ENCODE measurements around the gene USP8.
"Not testable (repeated sequence)": the region's sequence is repeated elsewhere in the genome, so short reads cannot be mapped to it uniquely, and the experiment has no call there.

USP8 gene

GRCh38 chr15:50416890-50417289, 7.3 kb upstream of the USP8 start:
- no peak for TF ChIP-seq ISL1 (CRISPR knock-in tag; IDR thresholded peaks at IDR 0.05)
- TF ChIP-seq ZFP3 (CRISPR knock-in tag; IDR thresholded peaks at IDR 0.05): no peak
- TF ChIP-seq, protein P1, sequence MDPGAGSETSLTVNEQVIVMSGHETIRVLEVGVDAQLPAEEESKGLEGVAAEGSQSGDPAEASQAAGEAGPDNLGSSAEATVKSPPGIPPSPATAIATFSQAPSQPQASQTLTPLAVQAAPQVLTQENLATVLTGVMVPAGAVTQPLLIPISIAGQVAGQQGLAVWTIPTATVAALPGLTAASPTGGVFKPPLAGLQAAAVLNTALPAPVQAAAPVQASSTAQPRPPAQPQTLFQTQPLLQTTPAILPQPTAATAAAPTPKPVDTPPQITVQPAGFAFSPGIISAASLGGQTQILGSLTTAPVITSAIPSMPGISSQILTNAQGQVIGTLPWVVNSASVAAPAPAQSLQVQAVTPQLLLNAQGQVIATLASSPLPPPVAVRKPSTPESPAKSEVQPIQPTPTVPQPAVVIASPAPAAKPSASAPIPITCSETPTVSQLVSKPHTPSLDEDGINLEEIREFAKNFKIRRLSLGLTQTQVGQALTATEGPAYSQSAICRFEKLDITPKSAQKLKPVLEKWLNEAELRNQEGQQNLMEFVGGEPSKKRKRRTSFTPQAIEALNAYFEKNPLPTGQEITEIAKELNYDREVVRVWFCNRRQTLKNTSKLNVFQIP (CRISPR knock-in tag; IDR thresholded peaks at IDR 0.05; ENCODE audit: borderline replicate concordance, low read depth): no peak
- ATAC-seq: no peak

DNA sequence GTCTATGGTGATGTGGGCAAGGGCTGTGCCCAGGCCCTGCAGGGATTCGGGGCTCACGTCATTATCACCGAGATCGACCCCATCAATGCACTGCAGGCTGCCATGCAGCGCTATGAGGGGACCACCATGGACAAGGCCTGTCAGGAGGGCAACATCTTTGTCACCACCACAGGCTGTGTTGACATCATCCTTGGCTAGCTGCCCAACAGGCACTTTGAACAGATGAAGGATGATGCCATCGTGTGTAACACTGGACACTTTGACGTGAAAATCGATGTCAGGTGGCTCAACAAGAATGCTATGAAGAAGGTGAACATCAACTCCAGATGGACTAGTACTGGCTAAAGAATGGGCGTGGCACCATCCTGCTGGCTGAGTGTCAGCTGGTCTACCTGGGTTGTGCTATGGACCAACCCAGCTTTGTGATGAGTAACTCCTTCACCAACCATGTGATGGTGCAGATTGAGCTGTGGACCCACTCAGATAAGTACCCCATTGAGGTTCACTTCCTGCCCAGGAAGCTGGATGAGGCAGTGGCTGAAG, 6.1 kb upstream of the USP8 start:
- no peak for ATAC-seq
- TF ChIP-seq RARB (CRISPR knock-in tag; IDR thresholded peaks at IDR 0.05) (no peak), CREB5 (CRISPR knock-in tag; IDR thresholded peaks at IDR 0.05; ENCODE audit: low read depth) (no peak), TSHZ2 (CRISPR knock-in tag; IDR thresholded peaks at IDR 0.05) (no peak)

- no peak for TF ChIP-seq TSHZ2 (CRISPR knock-in tag; IDR thresholded peaks at IDR 0.05)
- TF ChIP-seq TOX (CRISPR knock-in tag; IDR thresholded peaks at IDR 0.05; ENCODE audit: borderline replicate concordance): no peak
- no peak for TF ChIP-seq RARB (CRISPR knock-in tag; IDR thresholded peaks at IDR 0.05)
- TF ChIP-seq PPARA (CRISPR knock-in tag; IDR thresholded peaks at IDR 0.05; ENCODE audit: borderline replicate concordance): no peak
- no peak for TF ChIP-seq CSDC2 (CRISPR knock-in tag; IDR thresholded peaks at IDR 0.05)
- TF ChIP-seq ZNF565 (CRISPR knock-in tag; conservative IDR thresholded peaks at IDR 0.05; ENCODE audit: low read depth): no peak
- no peak for ATAC-seq
These were observed 1.0 kb downstream of the USP8 start for GRCh38 chr15:50425219-50425618.

- not testable (repeated sequence) for ATAC-seq
These were observed 1.6 kb downstream of the USP8 start for GRCh38 chr15:50425678-50426246.

DNA sequence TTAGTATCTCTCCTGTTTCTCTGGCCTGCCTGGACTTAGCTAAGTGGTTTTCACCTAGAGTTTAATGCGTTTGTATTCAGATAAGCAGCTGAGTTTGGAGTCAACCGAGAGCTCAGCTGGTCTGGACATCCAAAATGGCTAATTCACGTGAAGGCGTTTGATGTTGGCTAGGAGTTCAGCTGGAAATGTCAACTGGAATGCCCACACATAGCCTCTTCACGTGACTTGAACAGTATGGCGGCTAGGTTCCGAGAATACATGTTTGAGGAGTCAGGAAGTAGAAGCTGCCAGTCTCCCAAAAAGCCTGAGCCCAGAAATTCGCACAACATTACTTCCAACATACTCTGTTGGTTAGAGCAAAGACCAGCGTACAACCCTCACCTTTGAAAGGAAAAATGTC, 2.2 kb downstream of the USP8 start:
- ATAC-seq: no peak
- TF ChIP-seq TOX (CRISPR knock-in tag; IDR thresholded peaks at IDR 0.05; ENCODE audit: borderline replicate concordance): no peak
- no peak for TF ChIP-seq ZNF565 (CRISPR knock-in tag; conservative IDR thresholded peaks at IDR 0.05; ENCODE audit: low read depth)
- no peak for TF ChIP-seq PATZ1 (CRISPR knock-in tag; IDR thresholded peaks at IDR 0.05; ENCODE audit: borderline replicate concordance)
- TF ChIP-seq ZNF8 (CRISPR knock-in tag; IDR thresholded peaks at IDR 0.05): no peak
- TF ChIP-seq TSHZ2 (CRISPR knock-in tag; IDR thresholded peaks at IDR 0.05): no peak
- TF ChIP-seq SNAI2 (CRISPR knock-in tag; IDR thresholded peaks at IDR 0.05): no peak
- TF ChIP-seq ZC3H10 (CRISPR knock-in tag; IDR thresholded peaks at IDR 0.05): no peak

Data from SK-N-SH treated with all-trans-retinoic acid at 6 μM for 48 hours (cell line).